Stimulated activated CD8-positive, alpha-beta memory T cell treated with anti-CD3 and anti-CD28 coated beads, Interleukin-7, amount 100 ng/mL, for 1 hour (primary cell): ENCODE measurements around the gene MGLL.

Experiments
- DNase-seq, 2 donors: peaks; one replicate each; pipeline ENCODE4 v3.0.0-alpha.2; 2020; ENCODE audit warnings: low read depth in 2 of 2

The MGLL gene

DNA sequence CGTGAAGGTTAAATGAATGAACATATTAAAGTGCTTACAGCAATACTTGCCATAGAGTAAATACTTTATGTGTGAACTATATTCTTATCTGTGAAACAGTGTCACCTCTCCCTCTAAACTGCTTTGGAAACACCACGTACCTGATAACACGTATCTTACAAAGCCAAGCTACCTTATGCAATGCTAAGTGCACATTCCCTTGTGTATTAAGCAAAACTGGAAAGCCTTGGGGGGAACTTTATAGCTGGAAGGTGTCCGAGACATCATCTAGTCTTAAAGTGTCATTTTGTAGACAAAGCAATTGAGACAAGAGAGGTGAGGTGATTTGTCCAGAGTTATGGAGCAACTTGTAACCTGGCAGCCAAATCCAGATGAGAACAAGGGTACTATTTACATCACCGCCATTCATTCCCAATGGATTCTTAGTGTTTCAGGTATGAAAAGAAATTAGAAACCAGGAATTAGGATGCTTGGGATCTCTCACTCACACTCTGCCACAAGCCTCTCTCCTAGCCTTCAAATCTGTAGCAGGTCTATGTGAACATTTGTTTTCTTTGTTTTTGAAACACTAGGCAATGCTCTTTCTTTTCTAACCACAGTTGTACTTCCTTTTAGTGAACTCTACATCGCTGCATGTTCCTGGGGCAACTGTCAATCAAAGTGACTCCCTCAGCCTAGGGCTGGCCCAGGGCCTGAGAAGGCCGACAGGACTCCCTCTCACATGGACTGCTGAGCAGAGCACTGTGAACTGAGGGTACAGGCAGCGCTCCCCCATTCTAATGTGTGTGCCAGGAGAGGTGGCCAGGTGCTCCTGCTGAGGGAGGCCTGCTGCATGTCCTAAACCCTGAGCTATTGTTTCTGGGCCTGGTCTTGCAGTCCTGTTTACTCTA, 13.9 kb upstream of the MGLL start:
- DNase-seq, result no peak

GRCh38 chr3:127834771-127835170, 12.5 kb upstream of the MGLL start:
- DNase-seq, result no peak

DNA sequence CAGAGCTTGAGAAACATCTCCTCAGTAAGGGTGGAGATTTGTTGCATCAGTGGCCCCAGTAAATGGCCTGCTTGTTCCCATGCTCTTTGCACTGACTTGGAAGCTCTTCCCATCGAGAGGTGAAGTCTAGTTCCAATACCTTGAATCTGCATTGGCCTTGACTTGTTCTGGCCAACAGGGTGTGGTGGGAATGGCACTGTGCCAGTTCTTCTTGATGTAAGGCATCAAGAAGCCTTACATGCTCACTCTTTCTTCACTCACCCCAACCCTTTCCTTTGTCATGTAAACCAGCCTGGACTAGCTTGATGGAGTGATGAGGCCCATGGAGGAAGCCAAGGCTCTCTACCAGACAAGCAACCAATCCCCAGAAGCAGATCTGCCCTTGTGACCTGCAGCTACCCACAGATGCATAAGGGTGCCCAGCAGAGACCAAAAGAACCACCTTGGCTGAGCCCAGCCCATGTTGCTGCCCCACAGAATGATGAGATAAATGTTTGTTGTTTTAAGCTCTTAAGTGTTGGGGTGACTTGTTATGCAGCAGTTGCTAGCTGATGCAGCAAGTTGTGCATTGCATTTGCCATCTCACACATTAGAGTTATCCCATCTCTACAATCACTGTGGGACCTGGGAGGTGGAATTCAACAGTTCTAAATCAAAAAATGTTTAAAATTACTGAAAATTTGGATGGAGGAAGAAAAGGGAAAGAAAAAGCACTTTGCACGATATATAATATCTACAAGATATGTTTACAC, 11.1 kb upstream of the MGLL start:
- DNase-seq, result no peak

DNA sequence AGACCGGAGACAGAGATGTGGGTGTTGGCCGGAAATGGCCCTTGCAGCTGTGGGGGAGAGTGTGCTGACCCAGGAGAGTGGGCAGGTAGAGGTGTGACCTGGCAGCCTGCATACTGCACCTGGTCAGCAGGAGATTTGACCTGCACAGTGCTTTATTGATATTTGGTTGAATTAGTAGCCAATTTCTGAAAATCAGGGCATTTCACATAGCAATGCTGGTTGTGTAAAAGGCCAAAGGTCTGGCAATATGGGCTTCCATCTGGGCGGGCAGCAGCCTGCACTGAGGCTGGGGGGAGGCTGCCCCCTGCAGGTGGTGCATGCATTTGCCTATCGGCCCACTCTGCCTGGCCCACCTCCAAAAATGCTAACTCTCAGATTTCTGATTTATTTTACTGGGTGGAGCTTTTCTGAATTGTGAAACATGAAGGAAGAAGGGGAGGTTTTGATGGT, 9.4 kb upstream of the MGLL start:
- no peak for DNase-seq

DNA sequence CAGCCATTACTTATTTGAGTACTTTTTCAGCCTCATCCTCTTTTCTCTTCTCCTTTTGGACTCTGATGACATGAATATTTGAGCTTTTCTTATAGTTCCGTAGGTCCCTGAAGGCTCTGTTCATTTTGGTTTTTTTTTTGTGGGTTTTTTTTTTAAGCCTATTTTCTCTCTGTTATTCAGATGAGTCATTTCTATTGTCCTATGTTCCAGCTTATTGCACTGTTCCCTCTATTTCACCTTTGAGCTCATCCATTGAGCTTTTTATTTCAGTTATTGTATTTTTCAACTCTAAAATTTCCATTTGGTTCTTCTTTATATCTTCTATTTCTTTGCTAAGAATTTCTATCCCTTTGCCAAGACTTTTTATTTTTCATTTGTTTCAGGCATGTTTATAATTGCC, 7.2 kb upstream of the MGLL start:
- no peak for DNase-seq

DNA sequence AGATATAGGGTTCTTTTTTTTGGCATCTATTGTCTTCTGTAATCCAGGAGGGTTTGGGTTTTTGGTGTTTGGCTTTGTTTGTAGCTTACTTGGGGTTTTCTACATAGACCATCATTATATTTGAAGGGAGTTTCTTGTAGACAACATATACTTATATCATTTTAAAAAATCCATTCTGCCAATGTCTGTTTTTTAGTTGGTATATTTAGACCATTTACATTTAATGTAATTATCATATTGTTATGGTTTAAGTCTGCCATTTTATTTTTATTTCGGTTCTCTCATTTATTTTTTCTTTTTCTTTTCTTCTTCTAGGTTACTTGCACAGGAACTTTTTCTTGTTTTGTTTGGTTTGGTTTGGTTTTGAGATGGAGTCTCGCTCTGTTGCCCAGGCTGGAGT, 5.5 kb upstream of the MGLL start:
- DNase-seq, result no peak

DNA sequence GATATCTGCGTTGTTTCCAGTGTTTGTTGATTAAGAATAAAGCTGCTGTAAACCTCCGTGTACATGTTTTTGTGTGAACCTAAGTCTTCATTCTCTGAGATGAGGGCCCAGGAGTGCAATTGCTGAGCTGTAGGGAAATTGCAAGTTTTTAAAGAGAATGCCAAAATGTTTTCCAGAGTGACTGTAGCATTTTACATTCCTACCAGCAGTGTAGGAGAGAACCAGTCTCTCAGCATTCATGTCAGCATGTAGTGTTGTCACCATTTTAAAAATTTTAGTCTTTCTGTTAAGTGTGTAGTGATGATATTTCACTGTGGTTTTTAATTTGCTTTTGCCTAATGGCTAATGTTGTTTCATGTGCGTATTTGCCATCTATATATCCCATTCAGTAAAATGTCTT, 3.4 kb upstream of the MGLL start:
- DNase-seq, result no peak

GRCh38 chr3:127824151-127824825, 2.0 kb upstream of the MGLL start:
- DNase-seq, result no peak

DNA sequence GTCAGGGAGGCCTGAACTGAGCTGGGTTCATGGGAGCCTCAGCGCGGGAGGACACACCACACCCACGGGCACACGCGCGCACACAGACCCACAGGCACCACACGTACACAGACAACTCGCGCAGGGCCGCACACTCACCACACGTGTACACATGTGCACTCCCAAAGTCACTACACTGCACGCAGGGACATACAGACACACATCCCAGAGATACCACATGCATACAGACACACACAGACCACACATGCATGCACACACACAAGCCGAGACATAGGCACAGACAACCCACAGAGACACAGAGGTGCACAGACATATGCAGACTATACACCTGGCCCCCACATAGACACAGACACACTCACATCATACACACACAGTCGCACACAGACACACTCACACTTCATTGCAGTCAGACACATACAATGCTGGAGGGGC, 1.1 kb upstream of the MGLL start:
- no peak for DNase-seq

DNA sequence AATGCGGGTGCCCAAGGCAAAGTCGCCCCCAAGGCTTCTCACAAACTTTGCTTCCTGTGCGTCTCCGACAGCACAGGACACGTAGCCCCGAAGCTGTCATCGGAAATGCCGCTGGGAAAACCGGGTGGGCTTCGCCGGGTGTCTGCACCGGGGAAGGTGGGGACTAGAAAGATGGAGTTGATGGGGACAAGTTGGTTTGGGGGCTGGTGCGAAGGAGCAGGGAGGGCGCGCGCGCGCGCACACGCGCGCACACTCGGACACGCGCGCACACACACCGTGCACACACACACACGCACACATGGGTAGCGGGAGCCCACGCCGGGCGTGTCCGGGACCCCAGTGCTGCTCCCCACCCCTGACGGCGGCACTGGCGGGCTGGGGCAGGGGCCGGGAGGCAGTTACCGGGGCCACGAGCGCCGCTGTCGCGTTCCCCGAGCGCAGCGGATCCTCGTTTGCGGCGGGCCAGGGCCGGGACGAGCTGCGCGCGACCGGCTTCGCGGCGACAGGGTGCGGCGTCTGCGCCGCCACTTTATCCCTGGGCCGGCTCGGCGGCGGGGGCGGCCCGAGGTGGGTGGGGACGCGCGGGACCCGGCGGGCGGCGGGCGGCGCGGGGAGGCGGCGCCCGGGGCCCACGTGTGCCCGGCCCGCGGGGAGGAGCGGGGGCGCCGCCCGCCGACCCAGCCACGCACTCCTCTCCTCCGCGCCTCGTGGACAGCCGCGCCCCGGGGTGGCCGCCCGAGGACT, 539 bp upstream of the MGLL start:
- no peak for DNase-seq

DNA sequence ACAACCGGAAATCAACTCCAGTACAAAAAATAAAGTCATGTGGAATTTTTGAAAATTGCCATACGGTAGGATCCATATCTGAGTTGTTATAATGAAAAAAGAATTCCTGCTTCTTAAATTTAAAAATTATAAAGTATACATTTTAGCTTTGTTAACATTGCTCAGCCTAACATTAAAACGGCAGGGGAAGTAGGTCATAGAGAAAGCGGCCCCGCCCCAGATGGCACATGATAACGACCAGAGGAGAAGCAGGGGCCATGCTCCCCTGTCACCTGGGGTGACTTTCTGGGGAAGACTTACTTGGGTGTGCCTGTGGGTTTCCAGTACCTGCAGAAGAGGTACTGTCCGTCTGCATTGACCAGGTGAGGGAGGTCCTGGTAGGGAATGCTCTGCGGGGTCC, 921 bp downstream of the MGLL start:
- DNase-seq, result no peak

GRCh38 chr3:127820826-127821313, 1.4 kb downstream of the MGLL start:
- no peak for DNase-seq

GRCh38 chr3:127820221-127820825, 2.0 kb downstream of the MGLL start:
- no peak for DNase-seq

- DNase-seq, result no peak
These were observed 2.7 kb downstream of the MGLL start for GRCh38 chr3:127819656-127820055.

- DNase-seq, result no peak
These were observed 3.2 kb downstream of the MGLL start for GRCh38 chr3:127819086-127819485.

DNA sequence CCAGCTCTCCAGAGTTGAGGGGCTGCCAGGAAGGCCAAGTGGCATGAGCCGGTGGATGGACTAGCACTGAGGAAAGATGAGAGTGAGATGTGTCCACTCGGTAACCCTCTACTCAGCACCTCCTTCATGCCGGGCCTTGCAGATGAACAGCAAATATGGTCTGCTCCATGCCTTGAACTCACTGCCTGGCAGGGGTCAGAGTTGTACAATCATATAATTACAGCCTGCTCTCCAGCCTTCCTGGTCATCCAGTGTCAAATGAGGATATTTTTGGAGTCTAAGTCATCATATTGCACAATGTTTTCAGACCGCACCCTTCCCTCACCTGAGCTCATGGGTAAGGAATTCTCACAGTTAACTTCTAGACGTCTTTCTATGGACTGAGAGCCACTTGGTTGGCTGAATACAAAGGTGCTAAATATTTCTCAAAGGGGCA, 4.9 kb downstream of the MGLL start:
- no peak for DNase-seq

DNA sequence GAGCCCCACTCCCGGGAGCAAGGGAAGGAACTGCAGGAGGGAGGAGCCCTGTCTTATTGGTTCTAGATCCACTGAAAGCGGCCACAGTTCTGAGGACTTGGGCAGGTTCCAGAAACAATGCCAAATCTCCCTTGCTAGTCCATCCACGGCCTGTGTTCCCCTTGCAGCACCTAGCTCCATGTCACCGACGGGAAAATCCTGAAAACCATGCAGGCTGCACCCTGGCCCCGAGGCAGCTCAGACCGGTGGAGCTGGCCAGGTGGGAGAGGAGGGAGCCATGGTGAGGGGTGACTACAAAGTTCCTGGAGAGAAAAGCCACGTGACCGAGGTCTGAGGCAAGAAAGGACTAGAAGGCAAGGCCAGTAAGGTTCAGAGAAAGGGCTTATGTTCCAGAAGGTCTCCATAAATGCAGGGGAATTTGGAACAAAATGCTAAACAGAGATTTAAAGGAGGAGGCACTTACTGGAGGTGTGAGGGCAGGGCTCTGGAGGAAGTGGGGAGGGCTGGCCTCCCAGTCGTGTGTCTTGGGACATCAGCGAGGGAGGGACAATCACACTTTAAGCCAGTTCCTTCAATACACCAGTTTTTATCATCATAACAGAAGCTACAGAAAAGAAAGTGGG, 5.4 kb downstream of the MGLL start:
- DNase-seq, result no peak

DNA sequence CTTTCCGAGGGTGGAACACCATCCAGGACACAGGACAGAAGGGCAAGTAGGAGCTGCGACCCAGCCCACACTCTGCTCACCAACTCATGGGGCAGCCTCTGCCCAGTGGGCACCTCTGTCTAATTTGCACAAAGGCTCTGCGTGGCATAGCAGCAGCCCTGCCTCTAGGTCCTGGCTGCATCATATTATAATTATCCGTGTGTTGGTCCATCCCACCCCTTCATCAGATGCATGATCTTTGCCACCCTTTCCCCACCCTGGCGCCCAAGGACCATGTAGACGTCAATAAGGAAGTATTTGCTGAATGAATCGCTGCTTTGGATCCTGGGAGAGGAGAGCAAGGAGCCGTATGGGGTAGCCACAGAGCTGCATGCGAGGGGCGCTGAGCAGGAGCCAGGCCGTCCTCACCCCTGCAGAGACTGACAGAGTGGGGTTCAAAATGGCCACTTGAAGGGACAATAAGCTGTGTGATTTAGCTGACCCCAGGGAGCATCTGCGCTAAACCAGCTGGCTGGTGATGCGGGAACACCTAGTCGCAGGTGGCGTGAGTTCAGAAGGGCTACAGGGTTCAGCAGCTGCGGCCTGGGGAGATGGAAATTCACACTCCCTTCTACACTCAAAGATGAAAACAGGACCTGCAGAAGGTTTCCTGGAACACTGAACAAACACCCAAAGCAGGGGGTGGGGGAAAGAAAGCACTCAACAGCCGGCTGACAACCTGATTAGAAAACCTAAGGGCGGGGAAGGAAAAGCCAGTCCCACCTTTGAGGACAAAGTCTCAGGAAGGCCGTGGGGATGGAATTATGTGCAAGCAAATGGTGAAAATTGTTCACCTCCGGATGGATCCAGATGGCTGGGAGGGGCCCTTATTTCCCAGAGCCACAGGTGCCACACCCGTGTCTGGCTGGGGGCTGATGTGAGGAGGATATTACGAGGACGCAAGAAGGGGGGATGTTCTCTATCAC, 6.4 kb downstream of the MGLL start:
- no peak for DNase-seq

DNA sequence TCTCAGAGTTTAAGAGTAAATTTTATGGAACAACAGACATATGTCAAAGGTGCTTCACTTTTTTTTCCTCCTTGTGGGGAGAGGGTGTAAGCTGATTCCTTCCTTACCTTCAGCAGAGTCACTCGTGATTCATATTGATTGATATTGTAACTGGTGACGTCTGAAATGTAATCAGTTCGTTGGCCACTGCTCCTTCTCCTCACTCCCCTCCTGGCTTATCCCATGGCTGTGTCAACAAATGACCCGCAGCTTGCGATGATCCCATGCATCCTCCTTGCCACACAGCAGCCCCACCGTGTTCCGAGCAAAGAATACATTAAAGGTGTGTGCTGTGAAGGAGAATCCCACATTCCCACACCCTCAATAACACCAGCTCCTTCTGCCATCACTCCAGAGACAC, 7.3 kb downstream of the MGLL start:
- DNase-seq, result no peak
